HTERT RPE-1 (cell line): ENCODE results near the gene L3HYPDH.
"Not testable (repeated sequence)": the region's sequence is repeated elsewhere in the genome, so short reads cannot be mapped to it uniquely, and the experiment has no call there.

Experiments
- in situ Hi-C: fragments of 300-500 bp; cut with MboI; formaldehyde crosslinking; loops from 4 replicates; pipeline ENCODE4 v1.14.3; 2020; ENCODE audit warnings: low sequenced_read_pairs

Gene L3HYPDH

GRCh38 chr14:59480166-59480565 is 4.0 kb downstream of the L3HYPDH start:
- in situ Hi-C loops = no loop called here

- in situ Hi-C loops = no loop called here
Measured at GRCh38 chr14:59478540-59478939, 5.7 kb downstream of the L3HYPDH start.

DNA sequence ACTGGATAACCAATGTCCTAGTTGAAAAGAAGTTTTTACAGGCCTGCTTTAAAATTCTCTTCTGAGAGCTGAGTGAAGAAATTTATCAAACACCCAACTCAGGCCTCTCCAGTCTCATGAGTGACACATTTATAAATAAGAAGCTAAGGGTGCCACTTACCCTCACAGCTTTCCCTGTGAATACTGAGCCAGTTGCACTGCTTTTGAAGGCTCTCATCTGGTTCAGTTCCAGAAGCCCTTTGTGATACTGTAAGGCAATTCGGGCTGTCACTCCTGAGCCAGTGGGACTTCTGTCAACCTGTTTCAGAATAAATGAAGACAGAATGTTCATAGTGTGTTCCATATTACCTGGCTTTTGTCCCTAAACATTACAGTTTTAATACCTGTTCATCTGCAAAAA is 8.5 kb downstream of the L3HYPDH start:
- in situ Hi-C loops = no loop called here

DNA sequence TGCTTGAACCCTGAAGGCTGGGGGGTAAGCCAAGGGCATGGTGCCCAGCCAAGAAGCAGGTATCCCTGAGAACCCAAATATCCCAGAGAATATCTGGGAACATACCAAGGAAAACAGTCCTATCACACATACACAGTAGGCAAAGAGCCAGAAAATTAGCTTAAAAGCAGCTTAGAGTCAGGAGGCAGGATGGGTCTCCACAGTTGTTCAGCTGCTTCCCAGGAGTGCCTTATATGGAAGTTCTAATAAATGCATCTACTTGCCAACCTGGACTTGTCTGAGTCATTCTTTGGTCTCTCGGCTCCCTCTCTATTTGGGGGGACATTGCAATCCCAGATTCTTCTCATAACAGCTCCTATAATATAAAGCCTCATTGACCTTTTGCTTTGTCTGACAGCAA is 10.0 kb downstream of the L3HYPDH start:
- in situ Hi-C loops = no loop called here

DNA sequence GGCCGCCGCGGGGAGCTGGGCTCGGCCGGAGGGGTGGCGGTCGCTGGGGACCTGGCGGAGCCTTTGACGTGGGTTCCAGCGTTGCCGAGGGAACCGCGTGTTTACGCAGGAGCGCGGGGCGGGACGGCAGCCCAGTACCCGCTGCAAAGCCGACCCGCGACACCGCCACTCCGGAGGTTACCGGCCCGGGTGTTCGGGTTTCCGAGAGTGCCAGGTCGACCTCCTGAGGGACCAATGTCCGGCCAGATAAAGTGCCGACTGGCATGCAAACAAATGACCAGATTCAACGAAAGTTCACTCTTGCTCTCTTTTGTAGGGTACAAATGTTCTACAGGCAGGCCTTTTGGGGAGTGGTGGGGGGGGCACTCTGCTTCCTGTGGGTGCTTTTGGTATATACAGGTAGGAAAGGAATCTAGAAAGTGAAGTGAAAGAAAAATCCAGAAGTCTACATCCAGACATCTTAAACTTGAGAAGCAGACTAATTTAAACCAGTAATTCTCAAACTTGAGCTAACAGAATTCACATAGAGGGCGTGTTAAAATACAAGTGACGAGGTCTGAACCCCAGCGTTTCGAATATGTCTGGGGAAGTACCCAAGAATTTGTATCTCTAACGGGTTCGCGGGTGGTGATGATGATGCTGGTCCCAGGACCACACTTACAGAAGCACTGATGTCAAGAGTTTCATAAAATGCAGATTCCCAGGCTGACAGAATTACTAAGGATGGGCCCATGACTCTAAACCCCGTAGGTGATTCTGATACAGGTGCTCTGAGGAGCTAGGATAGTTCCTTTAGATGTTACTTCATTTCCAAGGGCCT is 18.7 kb downstream of the L3HYPDH start, which contains the start of gene GPR135:
GPR135 (minus strand) TSS at position 65 of the 820 bp plus-strand sequence. CDS start 154 bp downstream, outside the sequence.
- in situ Hi-C loops = no loop called here

GRCh38 chr14:59464486-59465315 is 19.5 kb downstream of the L3HYPDH start:
- in situ Hi-C loops = no loop called here

GRCh38 chr14:59463787-59464485 is 20.3 kb downstream of the L3HYPDH start:
- in situ Hi-C loops = no loop called here

DNA sequence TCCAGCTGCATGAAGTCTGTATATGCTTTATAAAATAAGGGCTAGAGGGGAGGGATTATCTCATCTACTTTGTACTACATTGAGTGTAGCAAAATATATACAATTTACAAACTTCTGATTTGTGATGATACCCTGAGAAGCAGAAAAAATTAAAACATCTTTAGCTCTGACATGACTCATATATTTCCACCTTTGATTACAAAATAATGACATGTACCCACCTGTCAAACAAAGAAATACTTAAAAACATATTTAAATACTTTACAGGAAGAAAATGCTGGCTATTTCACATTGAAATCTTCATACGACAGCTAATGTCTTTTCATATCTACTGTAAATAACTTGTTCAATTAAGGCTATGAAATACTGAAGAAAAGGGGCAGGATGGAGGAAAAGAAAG is 22.3 kb downstream of the L3HYPDH start:
- in situ Hi-C loops = no loop called here

GRCh38 chr14:59460378-59460777 is 23.8 kb downstream of the L3HYPDH start:
- in situ Hi-C loops = no loop called here

DNA sequence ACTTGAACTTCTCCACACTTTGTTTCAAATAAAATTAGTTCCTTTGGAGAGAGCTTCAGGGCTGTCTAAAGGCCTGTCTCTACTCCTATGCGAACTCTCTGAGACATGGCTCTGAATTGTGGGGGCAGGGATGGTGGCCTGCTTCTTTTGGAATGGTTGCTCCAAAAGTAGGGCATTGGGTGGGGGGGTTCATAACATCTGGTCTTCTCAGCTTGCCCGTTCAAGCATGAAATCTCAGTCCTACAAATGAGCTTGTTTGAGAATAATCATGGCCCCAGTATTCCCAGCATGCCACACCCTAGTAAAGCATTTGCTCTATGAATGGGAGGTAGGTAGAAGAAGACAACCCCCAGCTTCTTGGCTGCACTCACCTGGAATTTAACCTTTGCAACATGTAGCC is 25.7 kb downstream of the L3HYPDH start:
- in situ Hi-C loops = no loop called here

GRCh38 chr14:59455411-59455810 is 28.8 kb downstream of the L3HYPDH start:
- in situ Hi-C loops = no loop called here

DNA sequence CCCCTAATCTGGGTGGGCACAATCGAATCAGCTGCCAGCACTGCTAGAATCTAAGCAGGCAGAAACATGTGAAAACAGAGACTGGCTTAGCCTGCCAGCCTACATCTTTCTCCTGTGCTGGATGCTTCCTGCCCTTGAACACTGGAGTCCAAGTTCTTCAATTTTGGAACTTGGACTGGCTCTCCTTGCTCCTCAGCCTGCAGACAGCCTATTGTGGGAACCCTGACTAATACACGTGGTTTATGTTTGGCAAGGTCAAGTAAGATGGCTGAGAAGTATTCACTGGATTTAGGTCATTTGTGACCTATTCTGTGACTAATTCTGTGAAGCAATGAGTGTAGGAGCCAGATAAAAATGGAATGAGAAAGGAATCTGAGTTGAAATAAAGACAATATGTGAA is 30.1 kb downstream of the L3HYPDH start:
- in situ Hi-C loops = no loop called here

GRCh38 chr14:59451849-59452248 is 32.4 kb downstream of the L3HYPDH start:
- in situ Hi-C loops = no loop called here

GRCh38 chr14:59450716-59451115 is 33.5 kb downstream of the L3HYPDH start:
- in situ Hi-C loops = no loop called here

GRCh38 chr14:59448673-59449072 is 35.5 kb downstream of the L3HYPDH start:
- in situ Hi-C loops = not testable (repeated sequence)

GRCh38 chr14:59439256-59439965 is 44.8 kb downstream of the L3HYPDH start:
- in situ Hi-C loops = no loop called here

DNA sequence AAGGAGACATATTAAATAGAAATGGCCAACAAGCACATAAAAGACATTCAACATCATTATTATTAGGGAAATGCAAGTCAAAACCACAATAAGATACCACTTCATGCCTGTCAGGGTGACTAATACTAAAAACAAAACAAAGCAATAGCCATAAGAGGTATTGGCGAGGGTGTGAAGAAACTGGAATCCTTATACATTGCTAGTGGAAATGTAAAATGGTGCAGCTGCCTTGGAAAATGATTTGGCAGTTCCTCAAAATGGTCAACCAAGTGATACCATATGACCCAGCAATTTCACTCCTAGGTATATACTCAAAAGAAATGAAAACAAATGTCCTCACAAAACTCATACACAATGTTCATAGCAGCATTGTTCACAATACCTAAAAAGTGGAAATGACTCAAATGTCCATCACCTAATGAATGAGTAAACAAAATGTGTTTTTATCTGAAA is 46.0 kb downstream of the L3HYPDH start:
- in situ Hi-C loops = no loop called here

DNA sequence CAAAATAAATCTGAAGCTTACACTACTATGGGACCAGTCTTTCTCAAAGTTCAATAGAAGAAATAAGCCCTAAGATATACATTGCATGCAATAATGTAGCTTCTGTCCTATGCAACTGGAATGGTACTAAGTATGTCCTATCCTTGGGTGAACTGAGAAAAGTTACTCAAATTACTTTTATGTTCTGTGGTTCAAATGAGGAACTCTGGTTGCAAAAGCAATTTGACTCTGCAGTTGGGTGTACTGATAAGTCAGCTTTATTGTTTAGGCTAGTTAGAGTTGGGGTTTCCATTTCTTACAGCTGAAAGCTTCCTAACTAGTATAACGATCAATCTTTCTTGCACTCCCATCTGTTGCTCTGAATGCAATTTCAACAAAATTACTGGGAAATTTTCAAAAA is 48.2 kb downstream of the L3HYPDH start:
- in situ Hi-C loops = no loop called here

GRCh38 chr14:59435101-59435500 is 49.1 kb downstream of the L3HYPDH start:
- in situ Hi-C loops = no loop called here

DNA sequence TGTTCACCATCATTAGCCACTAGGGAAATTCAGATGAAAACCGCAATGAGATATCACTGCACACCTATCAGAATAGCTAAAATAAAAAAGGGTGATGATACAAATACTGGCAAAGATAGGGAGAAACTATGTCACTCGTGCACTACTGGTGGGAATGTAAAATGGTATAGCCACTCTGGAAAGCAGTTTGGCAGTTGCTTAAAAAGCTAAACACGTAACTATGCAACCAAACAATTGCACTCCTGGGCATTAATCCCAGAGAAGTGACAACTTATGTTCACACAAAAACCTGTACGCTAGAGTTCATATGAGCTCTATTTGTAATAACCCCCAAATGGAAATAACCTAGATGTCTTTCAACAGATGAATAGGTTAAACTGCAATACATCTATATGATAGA is 54.4 kb downstream of the L3HYPDH start:
- in situ Hi-C loops = no loop called here

GRCh38 chr14:59428581-59429012 is 55.6 kb downstream of the L3HYPDH start:
- in situ Hi-C loops = no loop called here
